Neuronal stem cell (in vitro differentiated cells): Measurements from ENCODE around the gene SCGB3A2.

ENCODE experiments used
- DNase-seq: peaks from one replicate; pipeline ENCODE4 v3.0.0-alpha.2; 2013; ENCODE audit warnings: low spot score
- H2AFZ ChIP-seq: one replicate; pipeline ENCODE4 v1.6.1; 2013; ENCODE audit warnings: mild to moderate bottlenecking, low read length, inconsistent platforms
- H2AK5ac ChIP-seq: 2 replicates; pipeline ENCODE4 v1.6.1; 2013; ENCODE audit warnings: low read depth, mild to moderate bottlenecking, inconsistent platforms, low read length, moderate library complexity, mixed read lengths
- H2BK120ac ChIP-seq: 2 replicates; pipeline ENCODE4 v1.6.1; 2013; ENCODE audit warnings: low read depth, mild to moderate bottlenecking, inconsistent platforms, low read length, moderate library complexity, mixed read lengths
- H2BK12ac ChIP-seq: one replicate; pipeline ENCODE4 v1.6.1; 2013; ENCODE audit warnings: low read length, inconsistent platforms
- H2BK15ac ChIP-seq: 2 replicates; pipeline ENCODE4 v1.6.1; 2013; ENCODE audit warnings: mild to moderate bottlenecking, low read length, inconsistent platforms, mixed read lengths
- H2BK5ac ChIP-seq: one replicate; pipeline ENCODE4 v1.6.1; 2013; ENCODE audit warnings: inconsistent platforms, mild to moderate bottlenecking, low read length, moderate library complexity
- H3K14ac ChIP-seq: one replicate; pipeline ENCODE4 v1.6.1; 2013; ENCODE audit warnings: low read length, inconsistent platforms
- H3K18ac ChIP-seq: 2 replicates; pipeline ENCODE4 v1.6.1; 2013; ENCODE audit warnings: low read length, inconsistent platforms
- H3K23ac ChIP-seq: 2 replicates; pipeline ENCODE4 v1.6.1; 2013; ENCODE audit warnings: low read depth, mild to moderate bottlenecking, mixed read lengths, low read length, inconsistent platforms; ENCODE audit not compliant: poor library complexity
- H3K27ac ChIP-seq: replicated peaks from 3 replicates; pipeline ENCODE4 v1.5.1; 2013; ENCODE audit warnings: low read length, inconsistent platforms
- H3K27me3 ChIP-seq, 3 experiments: 2 replicates each; pipeline ENCODE4 v1.6.1; 2013; ENCODE audit warnings: low read length in 3 of 3, mild to moderate bottlenecking in 2 of 3, inconsistent platforms in 1 of 3, low read depth in 1 of 3, mixed read lengths in 1 of 3, moderate library complexity in 1 of 3; ENCODE audit not compliant: control insufficient read depth in 3 of 3, insufficient read depth in 3 of 3
- H3K36me3 ChIP-seq, 2 donors: replicated peaks in 1 of 2; 2 replicates each; pipeline ENCODE4 v1.6.1; 2013; ENCODE audit warnings: low read length in 2 of 2; ENCODE audit not compliant: control insufficient read depth in 2 of 2, insufficient read depth in 2 of 2
- H3K4ac ChIP-seq: 2 replicates; pipeline ENCODE4 v1.6.1; 2013; ENCODE audit warnings: inconsistent platforms, mild to moderate bottlenecking, low read length, moderate library complexity
- H3K4me1 ChIP-seq, 2 donors: 1 replicate in 1 of 2; 2 replicates in 1 of 2; pipeline ENCODE4 v1.6.1; 2013; ENCODE audit warnings: low read length in 2 of 2, low read depth in 1 of 2; ENCODE audit not compliant: control insufficient read depth in 2 of 2, insufficient read depth in 1 of 2
- H3K4me2 ChIP-seq: one replicate; pipeline ENCODE4 v1.6.1; 2013; ENCODE audit warnings: mild to moderate bottlenecking, low read length, inconsistent platforms; ENCODE audit not compliant: insufficient read depth, poor library complexity, severe bottlenecking
- H3K4me3 ChIP-seq, 2 donors: 2 replicates each; pipeline ENCODE4 v1.5.1; 2013; ENCODE audit warnings: low read length in 2 of 2, mild to moderate bottlenecking in 2 of 2, inconsistent platforms in 1 of 2, moderate library complexity in 1 of 2
- H3K79me1 ChIP-seq: one replicate; pipeline ENCODE4 v1.6.1; 2013; ENCODE audit warnings: low read depth, mild to moderate bottlenecking, inconsistent platforms, low read length, moderate library complexity
- H3K9ac ChIP-seq: one replicate; pipeline ENCODE4 v1.6.1; 2013; ENCODE audit warnings: mild to moderate bottlenecking, low read depth, low read length, inconsistent platforms; ENCODE audit not compliant: poor library complexity
- H3K9me3 ChIP-seq, 2 donors: replicated peaks in 1 of 2; 2 replicates each; pipeline versions ENCODE3 to v1.6.1; 2013; ENCODE audit warnings: low read length in 2 of 2, mild to moderate bottlenecking in 2 of 2, inconsistent platforms in 1 of 2, low read depth in 1 of 2, mixed read lengths in 1 of 2, moderate library complexity in 1 of 2; ENCODE audit not compliant: control insufficient read depth in 2 of 2, insufficient read depth in 1 of 2
- H4K8ac ChIP-seq: one replicate; pipeline ENCODE4 v1.6.1; 2013; ENCODE audit warnings: low read depth, mild to moderate bottlenecking, inconsistent platforms, low read length, moderate library complexity
- H4K91ac ChIP-seq: one replicate; pipeline ENCODE4 v1.6.1; 2013; ENCODE audit warnings: low read length, low read depth, mild to moderate bottlenecking, inconsistent platforms; ENCODE audit not compliant: poor library complexity
- WGBS, 2 donors: extraction: QIAGEN DNeasy Blood & Tissue Kit; methylation state at CpG; one replicate each; pipeline ENCODE4 v1.1.7; 2013; ENCODE audit warnings: missing lambda C conversion rate in 2 of 2, mixed read lengths in 1 of 2; ENCODE audit not compliant: insufficient read length in 2 of 2, insufficient replicate concordance in 1 of 2; ENCODE audit errors: extremely low coverage in 2 of 2; 5-methylcytosine and 5-hydroxymethylcytosine counted together

The SCGB3A2 gene

DNA sequence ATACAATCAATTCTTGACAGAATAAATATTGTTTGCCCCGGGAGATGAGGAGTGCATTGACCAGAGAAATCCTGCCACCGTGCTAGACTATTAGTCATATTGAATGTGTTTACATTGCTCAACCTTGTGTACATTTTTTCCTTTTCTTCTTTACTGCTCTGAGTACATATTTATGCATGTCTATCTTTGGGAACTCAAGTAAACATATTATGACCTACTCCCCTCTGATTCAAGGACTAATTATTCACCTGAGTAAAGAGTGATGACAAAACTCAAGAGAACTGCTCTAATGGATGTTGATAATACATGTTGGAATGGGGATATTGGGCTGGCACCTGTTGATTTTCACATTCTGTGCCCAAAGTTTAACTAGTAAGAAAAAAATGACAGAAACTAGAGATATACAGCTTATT, 43.1 kb upstream of the SCGB3A2 start:
- H3K27me3 ChIP-seq = peaks cover 0 to 16% (median 0%) of the 10 kb centered on the region in 3 experiments
- no peaks in the 10 kb centered on the region for H3K4me1 ChIP-seq
- H3K27ac ChIP-seq = no peak overlapping the region
- H2AK5ac ChIP-seq = no peak overlapping the region
- no peaks in the 10 kb centered on the region for H3K9me3 ChIP-seq
- no peak overlapping the region for H3K9ac ChIP-seq
- no peak overlapping the region for H3K23ac ChIP-seq
- no peak overlapping the region for H2BK5ac ChIP-seq
- no peak overlapping the region for H3K4me2 ChIP-seq
- no peak overlapping the region for H3K4me3 ChIP-seq
- no peak overlapping the region for H2BK15ac ChIP-seq
- H3K36me3 ChIP-seq = no peaks in the 10 kb centered on the region
- H4K91ac ChIP-seq = no peak overlapping the region
- H3K18ac ChIP-seq = no peak overlapping the region
- no peak overlapping the region for H3K4ac ChIP-seq
- DNase-seq = no peak
- H2BK120ac ChIP-seq = no peak overlapping the region
- WGBS, 2 donors = no CpG with 5 or more reads among the region's 2 CpGs
- H2BK12ac ChIP-seq = no peak overlapping the region
- H2AFZ ChIP-seq = no peak overlapping the region
- no peak overlapping the region for H3K14ac ChIP-seq
- H4K8ac ChIP-seq = no peak overlapping the region
- H3K79me1 ChIP-seq = no peaks in the 10 kb centered on the region

DNA sequence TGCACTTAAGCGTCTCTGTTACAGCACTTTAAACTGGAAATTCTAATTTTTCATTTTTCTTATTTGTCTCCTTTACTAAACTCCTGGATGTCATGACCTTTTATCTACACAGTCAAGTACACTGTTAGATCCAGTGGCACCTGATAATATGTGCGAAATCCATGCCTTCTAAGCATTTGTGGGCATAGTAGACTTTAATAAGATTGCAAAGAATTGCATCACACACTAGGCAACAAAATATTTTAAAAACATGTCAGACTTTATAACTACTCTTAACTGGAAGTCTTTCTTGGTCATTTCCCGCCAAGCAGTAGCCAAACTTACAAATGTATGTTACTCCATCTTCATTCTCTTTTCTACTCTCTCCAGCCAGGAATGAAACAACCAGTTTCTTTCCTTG, 42.1 kb upstream of the SCGB3A2 start:
- Histone ChIP-seq H3K4me3 (no peak overlapping the region), H3K23ac (no peak overlapping the region), H3K36me3 (no peaks in the 10 kb centered on the region), H4K91ac (no peak overlapping the region), H3K4me1 (no peaks in the 10 kb centered on the region), H3K27ac (no peak overlapping the region), H3K4me2 (no peak overlapping the region), H2BK120ac (no peak overlapping the region), H2BK15ac (no peak overlapping the region), H2AFZ (no peak overlapping the region), H3K4ac (no peak overlapping the region), H4K8ac (no peak overlapping the region), H3K14ac (no peak overlapping the region), H3K9me3 (no peaks in the 10 kb centered on the region), H3K18ac (no peak overlapping the region), H3K9ac (no peak overlapping the region), H3K27me3 (peaks cover 0 to 18% (median 0%) of the 10 kb centered on the region in 3 experiments), H2BK12ac (no peak overlapping the region), H2BK5ac (no peak overlapping the region), H3K79me1 (no peaks in the 10 kb centered on the region), H2AK5ac (no peak overlapping the region)
- no CpG with 5 or more reads among the region's 3 CpGs for WGBS, 2 donors
- DNase-seq = no peak

DNA sequence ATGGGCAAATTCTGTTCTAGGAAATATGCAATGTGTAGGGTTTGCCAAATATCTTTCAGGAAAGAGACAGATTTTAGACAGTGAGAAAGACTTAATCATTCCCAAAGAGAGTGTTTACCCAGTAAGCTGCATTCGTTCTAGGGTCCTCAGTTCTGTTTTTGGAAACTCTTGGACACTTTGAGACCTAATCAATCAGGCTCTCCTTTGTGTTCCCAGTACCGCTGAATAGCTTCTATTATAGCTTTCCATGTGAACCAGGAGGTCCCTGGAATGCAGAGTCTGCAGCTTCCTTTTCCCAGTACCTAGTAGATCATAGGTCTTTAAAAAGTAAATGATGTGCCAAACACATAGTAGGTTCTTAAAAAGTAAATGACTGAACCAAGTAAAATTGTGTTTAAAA, 35.6 kb upstream of the SCGB3A2 start:
- no peak overlapping the region for H2BK12ac ChIP-seq
- H3K36me3 ChIP-seq = no peaks in the 10 kb centered on the region
- no peaks in the 10 kb centered on the region for H3K79me1 ChIP-seq
- H4K8ac ChIP-seq = no peak overlapping the region
- no peak overlapping the region for H3K9ac ChIP-seq
- no peak overlapping the region for H3K4ac ChIP-seq
- H2AFZ ChIP-seq = no peak overlapping the region
- H2BK120ac ChIP-seq = no peak overlapping the region
- no peak overlapping the region for H3K4me3 ChIP-seq
- no peak overlapping the region for H3K14ac ChIP-seq
- no peaks in the 10 kb centered on the region for H3K4me1 ChIP-seq
- no peak overlapping the region for H3K18ac ChIP-seq
- no peaks in the 10 kb centered on the region for H3K9me3 ChIP-seq
- H3K27ac ChIP-seq = no peak overlapping the region
- H2BK15ac ChIP-seq = no peak overlapping the region
- H2AK5ac ChIP-seq = no peak overlapping the region
- H3K4me2 ChIP-seq = no peak overlapping the region
- DNase-seq = no peak
- no peak overlapping the region for H2BK5ac ChIP-seq
- no peak overlapping the region for H4K91ac ChIP-seq
- WGBS, 2 donors = no CpG with 5 or more reads among the region's 2 CpGs
- H3K27me3 ChIP-seq = peaks cover 0 to 10% (median 0%) of the 10 kb centered on the region in 3 experiments
- H3K23ac ChIP-seq = no peak overlapping the region

DNA sequence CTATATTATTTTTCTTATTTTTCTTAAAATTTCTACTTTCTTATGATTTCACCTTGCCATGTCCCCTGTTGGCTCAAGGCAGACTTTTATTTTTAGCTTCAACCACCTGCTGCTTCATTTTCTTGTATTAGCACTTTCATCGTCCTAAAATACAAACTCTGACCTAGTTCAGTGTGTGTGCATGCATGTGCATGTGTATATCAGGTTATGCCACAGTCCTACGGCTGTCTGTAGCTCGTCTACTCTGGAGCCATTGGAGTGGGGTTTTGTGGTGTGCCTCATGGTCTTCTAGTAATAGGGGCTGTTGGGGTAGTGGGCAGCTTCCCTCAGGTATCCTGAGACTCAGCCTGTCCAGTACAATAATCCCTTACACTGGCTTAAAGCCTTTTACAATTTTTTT, 33.7 kb upstream of the SCGB3A2 start:
- DNase-seq = no peak
- Histone ChIP-seq H3K27ac (no peak overlapping the region), H2BK120ac (no peak overlapping the region), H2BK5ac (no peak overlapping the region), H3K79me1 (no peaks in the 10 kb centered on the region), H3K4me1 (no peaks in the 10 kb centered on the region), H3K18ac (no peak overlapping the region), H2AFZ (no peak overlapping the region), H3K9me3 (no peaks in the 10 kb centered on the region), H3K36me3 (no peaks in the 10 kb centered on the region), H4K8ac (no peak overlapping the region), H2BK15ac (no peak overlapping the region), H3K4ac (no peak overlapping the region), H3K9ac (no peak overlapping the region), H3K4me3 (peak overlapping the region in 1 of 2 donors; percentile 46), H3K14ac (no peak overlapping the region), H3K27me3 (peaks cover 0 to 17% (median 0%) of the 10 kb centered on the region in 3 experiments), H2BK12ac (no peak overlapping the region), H3K23ac (no peak overlapping the region), H2AK5ac (no peak overlapping the region), H3K4me2 (no peak overlapping the region), H4K91ac (no peak overlapping the region)
- WGBS, 2 donors = no CpG with 5 or more reads among the region's 3 CpGs
